ENCODE results near the gene MLLT10.

The MLLT10 gene

GRCh38 chr10:21668831-21669230 lies 134.8 kb downstream of the MLLT10 start:
- no peak overlapping the region for H3K4me3 ChIP-seq (ENCODE audit: low read length)
- H3K9ac ChIP-seq (ENCODE audit: low read length), result no peak overlapping the region
- no peaks in the 10 kb centered on the region for H3K4me1 ChIP-seq (ENCODE audit: control insufficient read depth, insufficient read depth, low read length)
- no peaks in the 10 kb centered on the region for H3K36me3 ChIP-seq (ENCODE audit: control insufficient read depth, insufficient read depth, low read length)
- no peak overlapping the region for H3K27ac ChIP-seq (ENCODE audit: low read depth, low read length)
- no peaks in the 10 kb centered on the region for H3K27me3 ChIP-seq (ENCODE audit: control insufficient read depth, insufficient read depth, low read length)

- Histone ChIP-seq H3K4me3 (ENCODE audit: low read length) (no peak overlapping the region), H3K27me3 (ENCODE audit: control insufficient read depth, insufficient read depth, low read length) (no peaks in the 10 kb centered on the region), H3K36me3 (ENCODE audit: control insufficient read depth, insufficient read depth, low read length) (no peaks in the 10 kb centered on the region), H3K4me1 (ENCODE audit: control insufficient read depth, insufficient read depth, low read length) (no peaks in the 10 kb centered on the region), H3K27ac (ENCODE audit: low read depth, low read length) (no peak overlapping the region), H3K9ac (ENCODE audit: low read length) (no peak overlapping the region)
These were observed 136.4 kb downstream of the MLLT10 start for GRCh38 chr10:21670391-21670790.

GRCh38 chr10:21673668-21674067 lies 139.6 kb downstream of the MLLT10 start:
- H3K27ac ChIP-seq (ENCODE audit: low read depth, low read length), result no peak overlapping the region

GRCh38 chr10:21675157-21675796 lies 141.2 kb downstream of the MLLT10 start:
- Histone ChIP-seq H3K9ac (ENCODE audit: low read length) (no peak overlapping the region), H3K27ac (ENCODE audit: low read depth, low read length) (no peak overlapping the region), H3K4me3 (ENCODE audit: low read length) (no peak overlapping the region), H3K27me3 (ENCODE audit: control insufficient read depth, insufficient read depth, low read length) (no peaks in the 10 kb centered on the region), H3K4me1 (ENCODE audit: control insufficient read depth, insufficient read depth, low read length) (no peaks in the 10 kb centered on the region), H3K36me3 (ENCODE audit: control insufficient read depth, insufficient read depth, low read length) (no peaks in the 10 kb centered on the region)

More at GRCh38 chr10:21673668-21674067, 139.6 kb downstream of the MLLT10 start:
- no peaks in the 10 kb centered on the region for H3K27me3 ChIP-seq (ENCODE audit: control insufficient read depth, insufficient read depth, low read length)
- H3K9ac ChIP-seq (ENCODE audit: low read length), result no peak overlapping the region
- no peak overlapping the region for H3K4me3 ChIP-seq (ENCODE audit: low read length)
- no peaks in the 10 kb centered on the region for H3K4me1 ChIP-seq (ENCODE audit: control insufficient read depth, insufficient read depth, low read length)
- H3K36me3 ChIP-seq (ENCODE audit: control insufficient read depth, insufficient read depth, low read length), result no peaks in the 10 kb centered on the region

GRCh38 chr10:21677551-21677950 lies 143.5 kb downstream of the MLLT10 start:
- Histone ChIP-seq H3K27me3 (ENCODE audit: control insufficient read depth, insufficient read depth, low read length) (no peaks in the 10 kb centered on the region), H3K4me1 (ENCODE audit: control insufficient read depth, insufficient read depth, low read length) (no peaks in the 10 kb centered on the region), H3K36me3 (ENCODE audit: control insufficient read depth, insufficient read depth, low read length) (no peaks in the 10 kb centered on the region), H3K4me3 (ENCODE audit: low read length) (no peak overlapping the region), H3K9ac (ENCODE audit: low read length) (no peak overlapping the region), H3K27ac (ENCODE audit: low read depth, low read length) (no peak overlapping the region)

GRCh38 chr10:21681156-21681555 lies 147.1 kb downstream of the MLLT10 start:
- no peaks in the 10 kb centered on the region for H3K27me3 ChIP-seq (ENCODE audit: control insufficient read depth, insufficient read depth, low read length)
- no peak overlapping the region for H3K27ac ChIP-seq (ENCODE audit: low read depth, low read length)
- no peak overlapping the region for H3K9ac ChIP-seq (ENCODE audit: low read length)
- H3K4me1 ChIP-seq (ENCODE audit: control insufficient read depth, insufficient read depth, low read length), result no peaks in the 10 kb centered on the region
- no peak overlapping the region for H3K4me3 ChIP-seq (ENCODE audit: low read length)
- no peaks in the 10 kb centered on the region for H3K36me3 ChIP-seq (ENCODE audit: control insufficient read depth, insufficient read depth, low read length)

- no peaks in the 10 kb centered on the region for H3K36me3 ChIP-seq (ENCODE audit: control insufficient read depth, insufficient read depth, low read length)
- H3K27ac ChIP-seq (ENCODE audit: low read depth, low read length), result no peak overlapping the region
These were observed 153.4 kb downstream of the MLLT10 start for GRCh38 chr10:21687266-21688008.

GRCh38 chr10:21688009-21688332 lies 153.9 kb downstream of the MLLT10 start:
- no peak overlapping the region for H3K27ac ChIP-seq (ENCODE audit: low read depth, low read length)
- H3K27me3 ChIP-seq (ENCODE audit: control insufficient read depth, insufficient read depth, low read length), result no peaks in the 10 kb centered on the region

More at GRCh38 chr10:21687266-21688008, 153.4 kb downstream of the MLLT10 start:
- Histone ChIP-seq H3K4me1 (ENCODE audit: control insufficient read depth, insufficient read depth, low read length) (no peaks in the 10 kb centered on the region), H3K27me3 (ENCODE audit: control insufficient read depth, insufficient read depth, low read length) (no peaks in the 10 kb centered on the region), H3K4me3 (ENCODE audit: low read length) (no peak overlapping the region), H3K9ac (ENCODE audit: low read length) (no peak overlapping the region)

GRCh38 chr10:21688870-21689269 lies 154.8 kb downstream of the MLLT10 start:
- Histone ChIP-seq H3K9ac (ENCODE audit: low read length) (no peak overlapping the region), H3K4me3 (ENCODE audit: low read length) (no peak overlapping the region), H3K36me3 (ENCODE audit: control insufficient read depth, insufficient read depth, low read length) (no peaks in the 10 kb centered on the region), H3K4me1 (ENCODE audit: control insufficient read depth, insufficient read depth, low read length) (no peaks in the 10 kb centered on the region), H3K27me3 (ENCODE audit: control insufficient read depth, insufficient read depth, low read length) (no peaks in the 10 kb centered on the region), H3K27ac (ENCODE audit: low read depth, low read length) (no peak overlapping the region)

More at GRCh38 chr10:21688009-21688332, 153.9 kb downstream of the MLLT10 start:
- Histone ChIP-seq H3K4me1 (ENCODE audit: control insufficient read depth, insufficient read depth, low read length) (no peaks in the 10 kb centered on the region), H3K9ac (ENCODE audit: low read length) (no peak overlapping the region), H3K4me3 (ENCODE audit: low read length) (no peak overlapping the region), H3K36me3 (ENCODE audit: control insufficient read depth, insufficient read depth, low read length) (no peaks in the 10 kb centered on the region)

GRCh38 chr10:21689881-21690280 lies 155.8 kb downstream of the MLLT10 start:
- Histone ChIP-seq H3K4me1 (ENCODE audit: control insufficient read depth, insufficient read depth, low read length) (peaks cover 3% of the 10 kb centered on the region), H3K27me3 (ENCODE audit: control insufficient read depth, insufficient read depth, low read length) (no peaks in the 10 kb centered on the region), H3K9ac (ENCODE audit: low read length) (no peak overlapping the region), H3K36me3 (ENCODE audit: control insufficient read depth, insufficient read depth, low read length) (no peaks in the 10 kb centered on the region), H3K27ac (ENCODE audit: low read depth, low read length) (no peak overlapping the region), H3K4me3 (ENCODE audit: low read length) (no peak overlapping the region)

GRCh38 chr10:21692916-21693315 lies 158.9 kb downstream of the MLLT10 start:
- Histone ChIP-seq H3K36me3 (ENCODE audit: control insufficient read depth, insufficient read depth, low read length) (no peaks in the 10 kb centered on the region), H3K9ac (ENCODE audit: low read length) (no peak overlapping the region), H3K27ac (ENCODE audit: low read depth, low read length) (no peak overlapping the region), H3K4me1 (ENCODE audit: control insufficient read depth, insufficient read depth, low read length) (peaks cover 3% of the 10 kb centered on the region), H3K4me3 (ENCODE audit: low read length) (no peak overlapping the region), H3K27me3 (ENCODE audit: control insufficient read depth, insufficient read depth, low read length) (no peaks in the 10 kb centered on the region)

GRCh38 chr10:21693418-21693817 lies 159.4 kb downstream of the MLLT10 start:
- Histone ChIP-seq H3K27me3 (ENCODE audit: control insufficient read depth, insufficient read depth, low read length) (no peaks in the 10 kb centered on the region), H3K4me3 (ENCODE audit: low read length) (no peak overlapping the region), H3K36me3 (ENCODE audit: control insufficient read depth, insufficient read depth, low read length) (no peaks in the 10 kb centered on the region), H3K9ac (ENCODE audit: low read length) (no peak overlapping the region), H3K4me1 (ENCODE audit: control insufficient read depth, insufficient read depth, low read length) (peaks cover 3% of the 10 kb centered on the region), H3K27ac (ENCODE audit: low read depth, low read length) (no peak overlapping the region)

- Histone ChIP-seq H3K4me1 (ENCODE audit: control insufficient read depth, insufficient read depth, low read length) (peaks cover 3% of the 10 kb centered on the region), H3K36me3 (ENCODE audit: control insufficient read depth, insufficient read depth, low read length) (no peaks in the 10 kb centered on the region), H3K9ac (ENCODE audit: low read length) (no peak overlapping the region), H3K27ac (ENCODE audit: low read depth, low read length) (no peak overlapping the region), H3K4me3 (ENCODE audit: low read length) (no peak overlapping the region), H3K27me3 (ENCODE audit: control insufficient read depth, insufficient read depth, low read length) (no peaks in the 10 kb centered on the region)
These were observed 160.6 kb downstream of the MLLT10 start for GRCh38 chr10:21694631-21695030.

All from rectal smooth muscle tissue (tissue), 1 donor.